ENCODE results near the gene SLC19A2. TPM values are rescaled to one million over a fixed set of nuclear protein-coding genes. Genes with fewer than 3 reads are reported as not detected.
A peak's percentile ranks its signal among the peaks of the same experiment; 100 is the strongest.

Gene SLC19A2, protein sequence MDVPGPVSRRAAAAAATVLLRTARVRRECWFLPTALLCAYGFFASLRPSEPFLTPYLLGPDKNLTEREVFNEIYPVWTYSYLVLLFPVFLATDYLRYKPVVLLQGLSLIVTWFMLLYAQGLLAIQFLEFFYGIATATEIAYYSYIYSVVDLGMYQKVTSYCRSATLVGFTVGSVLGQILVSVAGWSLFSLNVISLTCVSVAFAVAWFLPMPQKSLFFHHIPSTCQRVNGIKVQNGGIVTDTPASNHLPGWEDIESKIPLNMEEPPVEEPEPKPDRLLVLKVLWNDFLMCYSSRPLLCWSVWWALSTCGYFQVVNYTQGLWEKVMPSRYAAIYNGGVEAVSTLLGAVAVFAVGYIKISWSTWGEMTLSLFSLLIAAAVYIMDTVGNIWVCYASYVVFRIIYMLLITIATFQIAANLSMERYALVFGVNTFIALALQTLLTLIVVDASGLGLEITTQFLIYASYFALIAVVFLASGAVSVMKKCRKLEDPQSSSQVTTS
- total RNA-seq (2021; ENCODE audit: unreplicated experiment) (10.1 TPM), Bru-seq, nascent RNA (percentile 81 among the genes with signal in this experiment), BruChase-seq, experiment 1, labeled RNA remaining after a 6-hour chase (percentile 64 among the genes with signal in this experiment), BruChase-seq, experiment 2, labeled RNA remaining after a 2-hour chase (percentile 85 among the genes with signal in this experiment)
- polyA plus RNA-seq (2012) = 3.6 and 5.0 TPM in 2 replicates
- long read RNA-seq, transcript SLC19A2-201 (6 exons, 3,671 nt) = major isoform, 29 of 45 reads
- long read RNA-seq, partial matches to known transcripts = 6 of 45 reads
- long read RNA-seq, other reads (novel, unspliced or antisense) = 8 of 45 reads

DNA sequence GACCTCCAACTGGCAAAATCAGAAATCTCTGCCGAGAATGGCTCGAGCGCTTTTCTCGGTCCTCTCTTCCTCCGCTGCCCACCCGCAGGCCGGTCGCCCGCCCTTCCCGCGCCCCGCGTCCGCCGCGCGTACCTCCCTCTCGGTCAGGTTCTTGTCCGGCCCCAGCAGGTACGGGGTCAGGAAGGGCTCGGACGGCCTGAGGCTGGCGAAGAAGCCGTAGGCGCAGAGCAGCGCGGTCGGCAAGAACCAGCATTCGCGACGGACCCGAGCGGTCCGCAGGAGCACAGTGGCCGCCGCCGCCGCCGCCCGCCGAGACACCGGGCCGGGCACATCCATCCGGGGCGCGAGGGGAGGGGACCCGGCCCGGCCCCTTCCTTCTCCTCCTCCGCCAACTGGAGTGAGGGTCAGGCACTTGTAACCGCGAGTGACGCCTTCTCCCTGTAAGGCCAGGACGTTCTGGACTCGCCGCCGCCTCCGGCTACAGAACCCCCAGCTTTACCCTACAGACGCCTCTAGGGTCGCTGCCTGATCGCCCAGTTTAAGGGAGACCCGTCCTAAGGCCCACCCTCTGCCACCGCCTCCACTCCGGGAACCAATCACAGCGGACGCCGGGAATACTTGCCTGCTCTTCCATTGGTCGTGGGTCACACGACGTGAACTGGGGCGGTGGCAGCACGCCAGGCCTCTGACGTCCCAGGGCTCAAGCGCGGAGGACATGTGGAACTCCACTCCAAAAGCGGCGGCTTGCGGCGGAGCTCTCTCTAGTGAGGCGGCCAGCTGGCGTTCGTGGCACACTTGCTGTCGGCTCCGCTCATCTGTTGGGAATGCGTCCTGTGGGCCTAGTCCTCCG is at the start of gene SLC19A2:
SLC19A2 (minus strand) TSS at position 514 of the 850 bp plus-strand sequence; CDS start at position 336, 178 bp downstream.
- no peaks in the 10 kb centered on the region for H3K9me2 ChIP-seq (ENCODE audit: insufficient read depth)
- no peaks in the 10 kb centered on the region for H3K9me3 ChIP-seq (ENCODE audit: control insufficient read depth in 1 of 2, insufficient read depth in 1 of 2, low read depth in 1 of 2, low read length in 2 of 2)
- peak within 1 kb of the TSS; percentile 36 for H2AFZ ChIP-seq (ENCODE audit: low read depth, low read length, poor library complexity, severe bottlenecking)
- intact Hi-C loops (cut with micrococcal nuclease) = loop anchor here (5.0 kb wide), 1 partner anchor 42 kb away; no protein-coding TSS in a partner anchor
- ChIA-PET RAD21 (ENCODE audit: low non-redundant PET in 1 of 2, low total read pairs in 2 of 2, uncharacterized antibody in 2 of 2, unreplicated experiment in 2 of 2) (interaction anchor here (0.6 kb wide), 2 partner anchors 49 to 61 kb away, joined by 3 read pairs; no protein-coding TSS in a partner anchor), POLR2A (interaction anchor here (0.6 to 1.2 kb wide), 5 partner anchors 11 to 43 kb away, joined by 3 to 5 read pairs (median 5); no protein-coding TSS in a partner anchor), CTCF (interaction anchor here (1.6 kb wide), 1 partner anchor 60 kb away, joined by 4 read pairs; no protein-coding TSS in a partner anchor)
- peak within 1 kb of the TSS; percentile 68 to 83 for H3K4me3 ChIP-seq (replicated peaks in 1 of 2; ENCODE audit: low read depth in 1 of 2, low read length in 2 of 2)
- H3K4me2 ChIP-seq (ENCODE audit: low read length) = peak within 1 kb of the TSS; percentile 93
- peak; percentile 97 for DNase-seq (ENCODE audit: low read depth, low spot score)
- H3K27me3 ChIP-seq (ENCODE audit: insufficient read depth, low read length) = no peaks in the 10 kb centered on the region
- peaks cover 43% of the 10 kb centered on the region for H3K79me2 ChIP-seq (ENCODE audit: insufficient read depth, low read length)
- H3K4me1 ChIP-seq (ENCODE audit: control insufficient read depth in 1 of 2, insufficient read depth in 2 of 2, low read length in 2 of 2) = peaks cover 4 to 23% of the 10 kb centered on the region in 2 experiments; a peak in 3 of 4 replicates
- peak within 1 kb of the TSS; percentile 58 for H3K27ac ChIP-seq (ENCODE audit: low read depth, low read length)
- peak; percentile 99 for ATAC-seq
- no TSS peak for BruUV-seq (replicated peaks)
- peak within 1 kb of the TSS; percentile 85 for H3K9ac ChIP-seq (ENCODE audit: low read length)
- no peaks in the 10 kb centered on the region; the same call in 1 of the 2 replicates for H4K20me1 ChIP-seq (ENCODE audit: insufficient read depth)
- no peaks in the 10 kb centered on the region for H3K36me3 ChIP-seq (ENCODE audit: control insufficient read depth in 1 of 2, insufficient read depth in 2 of 2, low read length in 2 of 2)
- TF ChIP-seq RAD21 (IDR thresholded peaks at IDR 0.05; ENCODE audit: low read depth) (0 out of 2 replicates have a peak, but pooled peaks have one; percentile 3), POLR2A (IDR thresholded peaks at IDR 0.05; ENCODE audit: borderline replicate concordance, extremely low read depth, insufficient read depth, insufficient read length) (peak; percentile 95), TCF7L2 (IDR thresholded peaks at IDR 0.05; ENCODE audit: borderline replicate concordance, extremely low read depth, insufficient read depth, insufficient read length) (peak; percentile 59), SP1 (IDR thresholded peaks at IDR 0.05; ENCODE audit: low read depth) (peak; percentile 84), ZFX (IDR thresholded peaks at IDR 0.05) (peak; percentile 67), EZH2 (IDR thresholded peaks at IDR 0.05) (no peak), JUND (IDR thresholded peaks at IDR 0.05) (no peak), SIN3A (IDR thresholded peaks at IDR 0.05; ENCODE audit: low read depth) (peak; percentile 75; the same call in 1 of the 2 replicates), FOSL1 (IDR thresholded peaks at IDR 0.05; ENCODE audit: low read depth) (no peak), YY1 (IDR thresholded peaks at IDR 0.05; ENCODE audit: extremely low read depth, insufficient replicate concordance, low read depth, low read length) (peak; percentile 6), CEBPB (IDR thresholded peaks at IDR 0.05; ENCODE audit: low read depth) (no peak), POLR2AphosphoS5 (IDR thresholded peaks at IDR 0.05; ENCODE audit: low read depth, low read length) (peak; percentile 97), EGR1 (IDR thresholded peaks at IDR 0.05; ENCODE audit: low read depth) (no peak)
- TF ChIP-seq, protein P1, sequence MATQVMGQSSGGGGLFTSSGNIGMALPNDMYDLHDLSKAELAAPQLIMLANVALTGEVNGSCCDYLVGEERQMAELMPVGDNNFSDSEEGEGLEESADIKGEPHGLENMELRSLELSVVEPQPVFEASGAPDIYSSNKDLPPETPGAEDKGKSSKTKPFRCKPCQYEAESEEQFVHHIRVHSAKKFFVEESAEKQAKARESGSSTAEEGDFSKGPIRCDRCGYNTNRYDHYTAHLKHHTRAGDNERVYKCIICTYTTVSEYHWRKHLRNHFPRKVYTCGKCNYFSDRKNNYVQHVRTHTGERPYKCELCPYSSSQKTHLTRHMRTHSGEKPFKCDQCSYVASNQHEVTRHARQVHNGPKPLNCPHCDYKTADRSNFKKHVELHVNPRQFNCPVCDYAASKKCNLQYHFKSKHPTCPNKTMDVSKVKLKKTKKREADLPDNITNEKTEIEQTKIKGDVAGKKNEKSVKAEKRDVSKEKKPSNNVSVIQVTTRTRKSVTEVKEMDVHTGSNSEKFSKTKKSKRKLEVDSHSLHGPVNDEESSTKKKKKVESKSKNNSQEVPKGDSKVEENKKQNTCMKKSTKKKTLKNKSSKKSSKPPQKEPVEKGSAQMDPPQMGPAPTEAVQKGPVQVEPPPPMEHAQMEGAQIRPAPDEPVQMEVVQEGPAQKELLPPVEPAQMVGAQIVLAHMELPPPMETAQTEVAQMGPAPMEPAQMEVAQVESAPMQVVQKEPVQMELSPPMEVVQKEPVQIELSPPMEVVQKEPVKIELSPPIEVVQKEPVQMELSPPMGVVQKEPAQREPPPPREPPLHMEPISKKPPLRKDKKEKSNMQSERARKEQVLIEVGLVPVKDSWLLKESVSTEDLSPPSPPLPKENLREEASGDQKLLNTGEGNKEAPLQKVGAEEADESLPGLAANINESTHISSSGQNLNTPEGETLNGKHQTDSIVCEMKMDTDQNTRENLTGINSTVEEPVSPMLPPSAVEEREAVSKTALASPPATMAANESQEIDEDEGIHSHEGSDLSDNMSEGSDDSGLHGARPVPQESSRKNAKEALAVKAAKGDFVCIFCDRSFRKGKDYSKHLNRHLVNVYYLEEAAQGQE (IDR thresholded peaks at IDR 0.05; ENCODE audit: low read depth) = no peak
- TF ChIP-seq, protein P2, sequence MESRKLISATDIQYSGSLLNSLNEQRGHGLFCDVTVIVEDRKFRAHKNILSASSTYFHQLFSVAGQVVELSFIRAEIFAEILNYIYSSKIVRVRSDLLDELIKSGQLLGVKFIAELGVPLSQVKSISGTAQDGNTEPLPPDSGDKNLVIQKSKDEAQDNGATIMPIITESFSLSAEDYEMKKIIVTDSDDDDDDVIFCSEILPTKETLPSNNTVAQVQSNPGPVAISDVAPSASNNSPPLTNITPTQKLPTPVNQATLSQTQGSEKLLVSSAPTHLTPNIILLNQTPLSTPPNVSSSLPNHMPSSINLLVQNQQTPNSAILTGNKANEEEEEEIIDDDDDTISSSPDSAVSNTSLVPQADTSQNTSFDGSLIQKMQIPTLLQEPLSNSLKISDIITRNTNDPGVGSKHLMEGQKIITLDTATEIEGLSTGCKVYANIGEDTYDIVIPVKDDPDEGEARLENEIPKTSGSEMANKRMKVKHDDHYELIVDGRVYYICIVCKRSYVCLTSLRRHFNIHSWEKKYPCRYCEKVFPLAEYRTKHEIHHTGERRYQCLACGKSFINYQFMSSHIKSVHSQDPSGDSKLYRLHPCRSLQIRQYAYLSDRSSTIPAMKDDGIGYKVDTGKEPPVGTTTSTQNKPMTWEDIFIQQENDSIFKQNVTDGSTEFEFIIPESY (IDR thresholded peaks at IDR 0.05; ENCODE audit: extremely low read depth, insufficient replicate concordance, low read length) = no peak
- TF ChIP-seq, protein P3, sequence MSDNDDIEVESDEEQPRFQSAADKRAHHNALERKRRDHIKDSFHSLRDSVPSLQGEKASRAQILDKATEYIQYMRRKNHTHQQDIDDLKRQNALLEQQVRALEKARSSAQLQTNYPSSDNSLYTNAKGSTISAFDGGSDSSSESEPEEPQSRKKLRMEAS (IDR thresholded peaks at IDR 0.05) = peak; percentile 97
- TF ChIP-seq, protein P4, sequence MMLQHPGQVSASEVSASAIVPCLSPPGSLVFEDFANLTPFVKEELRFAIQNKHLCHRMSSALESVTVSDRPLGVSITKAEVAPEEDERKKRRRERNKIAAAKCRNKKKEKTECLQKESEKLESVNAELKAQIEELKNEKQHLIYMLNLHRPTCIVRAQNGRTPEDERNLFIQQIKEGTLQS (IDR thresholded peaks at IDR 0.05) = no peak
